HepG2 (cell line): ENCODE data around the gene ADGRF5. TPM values are rescaled to one million over a fixed set of nuclear protein-coding genes. Genes with fewer than 3 reads are reported as not detected.

Experiments
- FOSL2 ChIP-seq: sonication (generic); formaldehyde crosslinking; IDR thresholded peaks from 2 replicates; pipeline ENCODE4 v1.4.0; 2020; ENCODE audit warnings: missing genetic modification reagents
- MEIS1 ChIP-seq: sonication (generic); formaldehyde crosslinking; IDR thresholded peaks from 2 replicates; pipeline ENCODE4 v1.9.0; 2021; ENCODE audit warnings: mild to moderate bottlenecking, missing genetic modification reagents, moderate library complexity, borderline replicate concordance
- MEIS2 ChIP-seq: sonication (generic); formaldehyde crosslinking; IDR thresholded peaks from 2 replicates; pipeline ENCODE4 v1.9.0; 2021; ENCODE audit warnings: mild to moderate bottlenecking, missing genetic modification reagents
- NRL ChIP-seq: sonication (generic); formaldehyde crosslinking; IDR thresholded peaks from 2 replicates; pipeline ENCODE4 v1.5.0; 2020; ENCODE audit warnings: missing genetic modification reagents, mild to moderate bottlenecking, moderate library complexity, borderline replicate concordance
- SKIL ChIP-seq: sonication (generic); formaldehyde crosslinking; IDR thresholded peaks from 2 replicates; pipeline ENCODE4 v1.8.0; 2022; ENCODE audit warnings: missing genetic modification reagents, mild to moderate bottlenecking, moderate library complexity, borderline replicate concordance
- SMARCE1 ChIP-seq: fragments of 450-650 bp; IDR thresholded peaks from 2 replicates; pipeline ENCODE4 v1.6.1; 2017; ENCODE audit warnings: borderline replicate concordance
- SP5 ChIP-seq: IDR thresholded peaks from 2 replicates; pipeline ENCODE4 v1.6.1; 2016; ENCODE audit warnings: low read depth, borderline replicate concordance
- ZKSCAN1 ChIP-seq: fragments of 150-350 bp; IDR thresholded peaks from 2 replicates; pipeline ENCODE4 v1.6.1; 2014; ENCODE audit warnings: low read length
- ZNF451 ChIP-seq: sonication (generic); formaldehyde crosslinking; IDR thresholded peaks from 2 replicates; pipeline ENCODE4 v1.5.0; 2020; ENCODE audit warnings: mild to moderate bottlenecking, missing genetic modification reagents
- ZNF513 ChIP-seq: sonication (generic); formaldehyde crosslinking; conservative IDR thresholded peaks from 2 replicates; pipeline ENCODE4 v1.5.0; 2020; ENCODE audit warnings: missing genetic modification reagents
- ZNF556 ChIP-seq: sonication (generic); formaldehyde crosslinking; IDR thresholded peaks from 2 replicates; pipeline ENCODE4 v1.4.0; 2020; ENCODE audit warnings: mild to moderate bottlenecking, missing genetic modification reagents, borderline replicate concordance
- ZNF609 ChIP-seq: sonication (generic); formaldehyde crosslinking; IDR thresholded peaks from 2 replicates; pipeline ENCODE4 v1.4.0; 2020; ENCODE audit warnings: mild to moderate bottlenecking, missing genetic modification reagents, borderline replicate concordance
- polyA plus RNA-seq, 8 experiments: library from polyadenylated mRNA; depleted of rRNA in 3 of 8; stranded (reverse) in 7 of 8; unstranded in 1 of 8; fragments of >200 nt; fragmentation: Illumina TruSeq in 4 of 8; extraction: Trizol in 4 of 8; gene quantifications; 2 replicates each; pipeline versions ENCODE4 v1.2.1 to v1.2.3, GENCODE V29; 2011 to 2016; ENCODE audit warnings: low read depth in 4 of 8, missing spikeins in 1 of 8, mixed read lengths in 1 of 8; ENCODE audit not compliant: insufficient read depth in 1 of 8
- total RNA-seq, 5 experiments: library from RNA; depleted of rRNA; stranded (reverse); fragments of >200 nt; fragmentation: Illumina TruSeq; extraction: Trizol; gene quantifications; 2 replicates each; pipeline ENCODE4 v1.2.3, GENCODE V29; 2016; ENCODE audit warnings: low read depth in 1 of 5

ADGRF5 gene
- total and polyA plus RNA-seq, 2 of the 13 experiments (the other 11 are each of a cell fraction or from before 2014, with no cell fraction given), result not detected

- TF ChIP-seq ZNF556, result peak; percentile 80; the same call in 1 of the 2 replicates
- TF ChIP-seq SP5 (CRISPR knock-in tag), result 0 out of 2 replicates have a peak, but pooled peaks have one; percentile 14
- peak; percentile 94; the same call in 1 of the 2 replicates for TF ChIP-seq MEIS1 (CRISPR knock-in tag)
- no peak for TF ChIP-seq SKIL (CRISPR knock-in tag)
- no peak for TF ChIP-seq ZKSCAN1
- TF ChIP-seq ZNF451, result no peak
- TF ChIP-seq ZNF609 (CRISPR knock-in tag), result peak; percentile 29; the same call in 1 of the 2 replicates
- no peak for TF ChIP-seq SMARCE1
- peak; percentile 90 for TF ChIP-seq MEIS2
- no peak; the same call in 1 of the 2 replicates for TF ChIP-seq NRL
- peak; percentile 69 for TF ChIP-seq FOSL2 (CRISPR knock-in tag)
- TF ChIP-seq ZNF513 (CRISPR knock-in tag), result no peak
Measured at GRCh38 chr6:46848684-46849360, 72.9 kb downstream of the ADGRF5 start (continued).
